Activated T-cell treated with anti-CD3 and anti-CD28 coated beads for 48 hours (primary cell): ENCODE measurements around the gene CCDC141.

Experiments used
- DNase-seq: peaks from one replicate; pipeline ENCODE4 v3.0.0-alpha.2; 2020; ENCODE audit warnings: low read depth

CCDC141 gene

DNA sequence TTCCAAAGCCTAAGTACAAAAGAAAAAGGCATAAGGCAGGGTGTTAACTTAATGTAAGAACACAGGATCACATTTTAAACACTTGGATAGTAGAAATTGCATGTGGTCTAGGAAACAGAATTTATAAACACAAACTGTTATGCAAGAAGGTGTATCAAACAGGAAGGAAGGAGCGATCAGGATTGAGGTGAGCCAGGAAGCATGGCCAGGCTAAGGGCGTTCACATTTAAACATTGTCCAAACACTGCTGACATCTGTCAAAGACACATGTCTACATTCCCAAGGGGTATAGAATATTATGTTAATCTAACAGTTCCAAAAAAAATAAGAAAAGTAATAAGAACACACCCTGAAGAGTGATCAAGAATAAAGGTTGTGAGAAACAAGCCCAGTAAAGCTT lies 71.3 kb downstream of the CCDC141 start:
- no peak for DNase-seq

DNA sequence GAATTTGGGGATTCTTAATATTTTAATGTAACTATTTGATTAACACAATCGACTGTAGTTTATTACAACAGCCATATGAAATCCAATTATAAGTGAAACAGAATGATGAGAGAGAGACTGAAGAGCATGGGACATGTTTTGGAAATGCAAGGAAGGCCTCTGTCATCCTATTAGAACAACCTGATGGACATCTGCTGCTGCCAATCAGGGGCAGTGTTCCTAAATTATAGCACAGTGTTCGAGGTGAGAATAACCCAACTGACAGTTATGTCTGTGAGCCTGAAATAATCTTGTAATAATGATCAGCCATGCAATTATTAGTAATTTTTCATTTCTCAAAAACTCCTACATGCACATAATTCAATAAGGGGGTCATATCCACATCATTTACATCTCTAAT lies 73.6 kb downstream of the CCDC141 start:
- no peak for DNase-seq

DNA sequence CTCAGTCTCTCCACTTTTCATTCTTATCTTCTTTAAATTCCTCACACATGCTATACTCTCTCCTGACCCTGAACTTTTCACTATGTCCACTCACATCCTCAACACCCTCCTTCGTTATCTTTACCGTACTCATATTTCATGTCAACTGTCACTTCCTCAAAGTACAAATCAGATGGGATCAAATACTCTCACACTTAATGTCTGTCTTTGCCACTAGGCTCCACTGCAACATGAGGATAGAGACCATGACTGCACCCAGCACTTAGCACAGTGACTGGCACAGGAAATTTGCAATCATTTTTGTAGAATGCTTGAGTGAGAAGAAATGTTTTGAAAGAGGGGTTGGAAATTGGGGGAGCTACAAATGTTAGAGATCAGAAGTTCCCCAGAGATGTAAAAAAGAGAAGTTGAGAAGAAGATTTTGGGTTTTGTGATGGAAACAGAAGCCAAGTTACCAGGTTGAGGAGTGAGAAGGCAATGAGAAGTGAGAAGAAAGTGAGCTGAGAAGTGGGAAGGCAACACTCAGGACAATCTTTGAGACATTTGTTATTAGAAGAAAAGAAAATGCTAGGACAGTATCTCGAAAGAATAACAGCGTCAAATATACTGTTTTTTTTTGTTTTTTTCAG lies 87.0 kb downstream of the CCDC141 start:
- DNase-seq, result no peak

DNA sequence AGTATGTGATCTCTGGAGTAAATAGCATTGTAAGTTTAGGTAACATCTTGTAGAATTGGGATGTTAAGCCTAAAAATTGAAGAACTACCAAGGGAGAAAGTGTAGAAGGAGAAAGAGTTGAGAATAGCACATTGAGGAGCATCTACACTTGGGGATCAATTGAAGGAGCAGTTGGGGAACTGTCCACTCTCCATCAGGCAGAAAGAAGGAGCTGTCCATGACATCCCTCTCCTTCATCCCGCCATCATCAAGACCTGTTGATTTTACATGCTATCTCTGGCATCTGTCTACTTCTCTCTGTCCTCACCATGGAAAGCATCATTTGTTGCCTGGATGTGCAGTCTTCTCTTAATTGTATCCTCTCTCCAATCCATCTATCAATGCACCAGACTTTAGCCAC lies 87.8 kb downstream of the CCDC141 start:
- no peak for DNase-seq

DNA sequence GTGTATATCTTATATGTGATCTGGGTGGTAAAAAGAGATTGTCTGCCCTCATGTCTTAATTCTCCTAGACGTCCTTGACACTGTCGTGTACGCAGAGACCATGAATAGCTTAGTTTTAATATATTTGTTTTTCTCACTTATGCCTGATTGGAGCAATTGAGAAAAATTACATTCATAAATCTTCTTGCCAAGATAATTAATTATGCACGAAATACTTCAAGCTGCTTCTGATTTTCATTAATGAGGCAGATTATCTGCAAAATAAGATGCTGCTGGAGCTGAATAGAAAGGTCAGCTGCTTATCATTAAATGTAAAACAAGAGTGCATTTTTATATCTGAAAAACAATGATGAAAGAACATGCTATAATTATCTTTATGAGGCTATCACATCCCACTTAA lies 95.9 kb downstream of the CCDC141 start:
- no peak for DNase-seq

DNA sequence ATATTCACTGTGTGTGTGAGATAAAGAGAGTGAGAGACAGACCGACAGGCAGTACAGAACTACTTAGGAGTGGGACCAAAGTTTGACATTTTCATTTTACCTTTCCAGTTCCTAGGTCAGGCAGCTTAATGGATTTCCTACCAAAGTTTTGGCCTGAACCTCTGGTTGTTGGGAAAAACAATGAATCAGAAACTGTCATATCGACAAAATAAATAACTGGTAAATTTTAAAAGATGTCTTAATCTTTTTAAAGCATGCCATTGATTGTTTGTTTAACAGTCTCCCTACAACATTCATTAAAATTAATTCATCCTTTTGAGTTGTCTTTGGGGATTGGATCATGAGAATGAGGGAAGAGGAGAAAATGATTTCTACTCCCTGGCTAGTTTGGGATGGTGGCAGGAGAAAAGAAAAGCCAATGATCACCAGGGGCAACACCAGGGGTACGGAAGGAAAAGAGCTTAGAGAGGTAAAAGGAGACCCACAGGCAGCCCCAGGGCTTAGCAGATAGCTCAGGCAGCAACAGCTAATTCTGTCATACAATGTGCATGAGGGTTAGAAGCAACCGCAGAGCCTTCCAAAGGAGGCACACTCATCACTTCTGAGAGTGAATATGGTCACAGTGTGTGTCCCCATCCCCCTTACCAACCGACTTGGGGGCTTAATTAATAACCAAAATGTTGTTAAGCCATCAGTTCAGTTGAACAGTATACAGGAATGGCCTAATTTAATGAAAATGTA lies 98.5 kb downstream of the CCDC141 start:
- DNase-seq, result no peak

DNA sequence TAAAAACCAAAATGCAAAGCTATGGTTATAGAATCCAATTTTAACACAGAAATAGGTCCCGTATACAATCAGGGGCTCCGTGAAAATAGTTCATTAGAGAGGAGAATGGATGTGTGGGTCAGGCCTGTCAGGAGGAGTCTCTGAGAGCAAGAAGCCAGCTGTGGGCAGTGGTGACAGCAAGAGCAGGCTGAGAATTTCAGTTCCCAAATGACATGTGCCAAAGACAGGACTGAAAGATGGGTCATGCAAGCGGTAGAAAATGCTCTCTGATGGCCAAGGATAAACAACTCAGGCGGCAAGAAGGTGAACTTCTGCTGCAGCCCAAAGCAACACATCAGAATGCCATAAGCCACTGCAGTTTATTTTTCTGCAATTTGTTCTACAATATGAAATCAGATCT lies 100.4 kb downstream of the CCDC141 start:
- no peak for DNase-seq

DNA sequence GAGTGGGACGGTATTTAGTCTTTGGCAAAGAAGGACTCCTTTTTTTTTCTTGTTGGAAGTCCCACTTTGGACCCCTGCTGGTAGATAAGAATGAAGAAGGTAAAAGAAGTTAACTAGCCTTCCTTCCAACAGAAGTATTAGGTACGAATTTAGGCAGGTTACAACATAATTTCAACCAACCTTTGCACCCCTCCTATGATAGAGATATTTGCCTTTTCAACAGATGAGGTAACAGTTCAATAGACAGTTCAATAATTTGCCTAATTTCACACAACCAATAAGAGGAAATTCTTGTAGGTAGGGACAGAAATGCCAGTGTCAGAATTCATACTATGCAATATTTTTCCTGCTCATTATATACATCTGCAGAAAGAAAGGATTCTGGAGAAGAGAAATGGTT lies 100.8 kb downstream of the CCDC141 start:
- no peak for DNase-seq

DNA sequence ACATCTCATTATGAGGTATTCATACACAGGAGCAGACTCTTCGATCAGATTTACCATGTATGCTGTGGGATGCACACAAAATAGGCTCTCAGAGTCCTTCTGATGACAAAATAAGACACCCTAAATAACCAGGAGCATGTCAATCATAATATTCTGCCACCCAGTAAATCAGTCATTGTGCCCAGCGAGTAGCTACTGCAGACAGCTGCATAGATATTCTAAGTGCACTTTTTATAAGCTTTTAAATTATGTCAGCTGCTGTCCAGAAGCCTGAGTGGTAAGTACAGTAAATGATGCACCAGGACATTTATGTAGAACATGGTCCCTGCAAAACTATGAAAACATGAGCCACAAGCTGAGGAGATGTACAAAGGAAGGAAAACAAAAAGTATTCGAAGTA lies 102.9 kb downstream of the CCDC141 start:
- no peak for DNase-seq

DNA sequence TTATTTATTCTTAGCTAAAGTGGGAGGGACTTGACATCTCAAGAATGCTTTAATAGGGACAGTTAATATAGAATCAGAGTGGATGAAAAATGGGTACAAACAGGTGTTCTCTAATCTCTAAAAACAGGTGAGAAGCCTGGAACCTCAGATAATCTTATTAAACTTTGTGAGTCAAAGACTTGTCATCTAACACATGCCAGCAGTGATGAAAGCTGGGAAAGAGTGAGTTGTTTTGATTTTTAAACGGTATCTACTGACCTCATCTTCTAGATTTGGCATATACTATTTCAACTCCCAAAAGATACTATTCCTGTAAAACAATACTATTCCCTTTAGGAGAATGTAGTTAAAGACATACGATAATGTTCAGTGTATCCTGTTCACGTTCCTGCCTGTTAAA lies 103.4 kb downstream of the CCDC141 start:
- DNase-seq, result no peak

DNA sequence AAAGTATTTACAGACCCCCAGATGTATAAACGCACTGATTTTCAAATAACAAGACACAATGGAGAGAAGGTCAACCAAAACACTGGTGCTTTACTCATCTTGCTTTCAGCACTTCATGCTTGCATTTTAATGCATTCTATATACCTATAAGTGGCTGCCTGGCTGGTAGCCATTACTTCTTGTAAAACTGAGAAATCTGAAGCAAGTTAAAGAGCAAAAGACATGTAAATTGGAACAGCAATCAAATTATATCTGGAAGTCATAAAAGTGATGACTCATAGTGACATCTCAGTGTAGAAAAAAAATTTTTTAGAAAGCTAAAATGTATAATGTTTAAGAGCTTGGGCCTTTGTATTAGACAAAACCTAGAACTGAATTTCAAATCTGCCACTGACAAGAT lies 106.2 kb downstream of the CCDC141 start:
- DNase-seq, result no peak

DNA sequence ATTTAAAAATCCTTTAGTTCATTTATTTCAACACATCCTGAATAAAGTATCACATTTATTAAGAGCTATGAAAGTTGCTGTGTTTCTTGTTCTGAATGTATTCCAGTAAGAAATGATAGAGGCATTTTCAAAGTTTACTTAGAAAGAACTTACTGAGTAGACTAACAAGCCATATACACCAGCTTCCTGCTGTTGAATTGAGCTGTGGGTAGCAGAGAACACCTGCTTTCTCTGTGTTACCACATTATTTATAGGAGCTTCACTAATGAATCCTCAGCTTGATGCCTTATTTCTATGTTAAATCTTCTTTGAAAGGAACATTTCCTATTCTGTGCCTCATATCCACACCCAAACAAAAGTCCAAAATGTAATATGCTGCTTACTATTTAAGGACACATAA lies 115.4 kb downstream of the CCDC141 start:
- DNase-seq, result no peak

DNA sequence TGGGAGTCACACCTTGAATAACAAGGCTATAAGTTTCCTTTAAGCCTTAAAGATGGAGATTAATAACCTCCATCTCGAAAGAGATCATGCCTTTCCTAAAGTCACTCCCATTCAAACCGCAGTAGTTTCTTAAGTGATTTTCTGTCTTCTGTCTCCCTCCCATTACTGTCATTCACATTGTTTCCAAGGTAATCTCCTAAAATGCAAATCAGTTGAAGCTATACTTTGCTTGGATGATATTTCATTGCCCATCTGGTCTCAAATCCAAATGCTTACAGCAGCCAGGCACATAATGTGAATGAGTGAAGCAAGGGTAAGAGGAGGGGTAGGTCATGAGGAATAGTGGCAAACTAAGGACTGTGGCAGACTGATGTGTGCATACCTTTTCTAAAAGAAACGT lies 116.4 kb downstream of the CCDC141 start:
- DNase-seq, result no peak

DNA sequence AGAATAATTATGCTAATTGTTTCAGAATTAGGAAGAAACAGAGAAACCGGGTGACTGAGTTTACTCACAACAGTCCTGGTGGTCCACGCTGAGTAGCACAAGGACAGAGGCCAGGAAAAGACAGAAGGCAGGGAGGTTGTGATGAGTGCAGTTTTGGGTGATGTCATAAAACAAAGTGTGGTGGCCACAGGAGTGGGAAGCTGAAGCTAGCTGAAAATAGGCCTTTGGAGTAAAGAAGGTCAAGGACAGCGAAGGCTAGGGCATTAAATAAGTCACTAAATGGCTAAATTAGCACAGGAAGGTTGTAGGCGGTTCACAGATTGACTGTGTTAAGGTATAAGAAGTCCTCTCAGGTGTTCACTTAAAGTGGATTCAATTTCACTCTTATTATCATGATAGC lies 121.9 kb downstream of the CCDC141 start:
- no peak for DNase-seq

DNA sequence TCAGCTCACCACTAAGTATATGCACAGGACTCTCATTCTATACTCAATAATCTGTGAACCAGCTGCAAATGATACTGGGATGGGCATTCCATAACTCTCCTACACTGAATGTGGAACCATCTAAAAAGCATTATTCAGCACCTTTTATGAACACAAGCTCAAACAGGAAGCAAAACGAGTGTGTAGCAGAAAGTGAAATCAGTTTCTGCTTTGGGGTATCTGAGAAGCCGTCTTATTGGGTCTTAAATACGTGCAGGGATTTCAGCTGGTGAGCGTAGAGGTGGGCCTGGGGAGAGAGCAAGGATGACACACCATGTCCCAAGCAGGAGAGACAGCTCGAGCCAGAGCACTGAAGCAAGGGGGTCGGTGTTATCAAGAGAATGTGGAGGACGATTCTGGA lies 122.8 kb downstream of the CCDC141 start:
- no peak for DNase-seq

DNA sequence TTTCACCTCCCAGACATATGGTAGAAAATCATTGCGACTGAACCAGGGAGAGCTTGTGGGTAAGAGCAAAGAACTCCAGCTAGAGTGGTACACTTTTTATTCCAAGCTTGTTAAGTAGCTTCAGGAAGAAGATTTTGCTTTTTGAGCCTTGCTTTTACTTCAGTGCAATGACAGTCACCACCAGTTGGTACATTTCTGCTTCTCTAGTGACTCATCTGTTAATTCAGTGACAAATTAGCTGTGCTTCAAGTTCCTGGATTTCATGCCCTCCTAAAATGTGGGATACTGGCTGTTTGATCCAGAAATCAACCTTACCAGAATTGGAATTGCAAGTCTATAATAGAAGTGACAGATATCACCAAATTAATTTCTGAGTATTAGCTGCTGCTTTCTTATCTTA lies 125.1 kb downstream of the CCDC141 start:
- no peak for DNase-seq

DNA sequence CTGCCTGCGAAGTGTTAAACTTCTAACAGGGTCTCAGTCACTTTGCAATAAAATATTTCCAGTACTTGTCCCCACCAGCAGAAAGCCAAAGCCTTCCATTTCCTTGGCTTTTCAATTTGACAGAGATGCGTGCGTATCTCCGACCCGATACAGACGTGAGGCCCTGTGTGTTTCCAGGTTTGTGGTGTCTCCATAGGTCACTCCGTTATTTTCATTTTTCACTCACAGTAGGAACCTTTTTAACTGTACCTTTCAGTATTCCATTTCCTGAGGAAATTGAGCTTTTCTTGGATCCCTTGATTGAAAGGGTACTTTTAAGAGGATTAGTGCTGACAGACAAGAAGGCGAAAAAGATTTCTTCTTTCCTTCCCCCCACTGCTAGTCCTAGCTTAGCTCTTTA lies 126.4 kb downstream of the CCDC141 start:
- no peak for DNase-seq

DNA sequence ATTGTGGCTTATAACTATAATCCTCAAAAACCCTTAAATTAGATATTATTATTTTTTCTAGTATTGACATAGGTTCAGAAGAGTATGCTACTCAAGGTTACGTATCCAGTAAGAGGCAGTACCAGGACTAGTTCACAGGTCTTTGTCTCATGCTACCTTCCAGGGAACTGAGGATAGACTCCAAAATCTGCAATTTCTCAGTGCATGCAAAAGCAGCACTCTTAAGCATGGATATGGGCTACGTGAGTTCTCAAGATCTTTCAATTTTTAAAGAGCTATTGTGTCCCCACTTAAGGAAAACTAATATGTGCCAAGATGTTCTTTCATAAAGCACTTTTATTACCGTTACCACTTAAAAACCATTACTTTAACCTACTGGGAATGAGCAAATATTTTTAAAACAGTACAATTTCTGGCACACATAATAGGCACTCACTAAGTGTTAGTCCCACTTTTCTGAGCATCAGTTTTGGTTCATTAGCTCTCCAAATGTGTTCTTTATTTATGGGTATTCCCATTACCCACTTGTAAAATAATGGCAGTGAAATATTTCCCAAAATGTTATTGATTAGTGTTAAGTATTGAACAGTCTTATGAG lies 128.9 kb downstream of the CCDC141 start:
- DNase-seq, result no peak

DNA sequence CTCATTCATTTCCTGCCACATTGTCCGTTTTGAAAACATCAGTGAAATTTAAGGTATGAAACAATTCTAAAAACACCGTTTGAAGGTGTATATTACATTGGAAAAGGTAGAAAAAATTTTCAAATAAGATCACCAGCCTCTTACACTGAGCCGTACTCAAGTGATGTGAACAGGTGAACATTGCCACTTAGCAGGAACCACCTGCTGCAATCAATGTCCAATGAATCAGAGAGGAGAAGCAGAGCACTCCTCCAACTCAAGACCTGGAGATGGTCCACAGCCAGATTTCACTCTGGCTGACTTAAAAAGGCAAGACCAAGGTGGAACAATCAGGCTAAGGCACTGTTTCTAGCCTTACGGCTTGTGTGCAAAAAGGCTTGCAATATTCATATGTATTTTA lies 132.4 kb downstream of the CCDC141 start:
- DNase-seq, result no peak

DNA sequence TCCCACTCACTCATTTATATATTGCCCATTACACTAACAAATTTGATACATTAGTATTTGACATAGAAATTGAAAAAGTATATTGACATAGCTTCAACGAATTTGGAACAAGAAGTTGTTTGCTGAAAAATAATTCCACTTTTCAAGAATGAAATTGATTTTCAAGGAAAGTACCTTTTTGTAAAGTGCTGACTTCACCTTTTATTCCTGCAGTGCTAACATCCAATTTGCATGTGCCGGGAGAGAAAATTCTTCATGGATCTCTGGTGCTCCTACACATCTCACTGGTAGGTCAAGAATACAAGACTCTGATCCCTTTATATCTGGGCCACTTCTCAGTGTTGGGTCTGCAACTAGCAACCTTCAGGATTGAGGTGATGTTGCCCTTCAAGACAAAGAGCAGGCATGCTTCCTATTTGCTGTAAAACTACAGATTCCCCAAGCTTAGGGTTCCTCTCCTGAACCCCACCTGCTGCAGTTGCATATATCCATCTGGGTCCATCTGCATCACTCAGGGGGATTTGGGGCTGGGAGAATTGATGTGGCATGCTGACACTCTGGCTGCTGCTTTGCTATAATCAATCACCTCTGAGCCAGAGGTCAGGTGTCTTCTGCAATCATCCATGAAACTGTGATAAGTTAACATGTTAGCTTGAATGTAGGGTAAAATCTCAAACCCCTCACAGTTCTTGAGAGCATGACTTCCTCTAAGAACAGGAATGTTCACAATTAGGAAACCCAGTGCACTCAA lies 134.3 kb downstream of the CCDC141 start:
- DNase-seq, result no peak

DNA sequence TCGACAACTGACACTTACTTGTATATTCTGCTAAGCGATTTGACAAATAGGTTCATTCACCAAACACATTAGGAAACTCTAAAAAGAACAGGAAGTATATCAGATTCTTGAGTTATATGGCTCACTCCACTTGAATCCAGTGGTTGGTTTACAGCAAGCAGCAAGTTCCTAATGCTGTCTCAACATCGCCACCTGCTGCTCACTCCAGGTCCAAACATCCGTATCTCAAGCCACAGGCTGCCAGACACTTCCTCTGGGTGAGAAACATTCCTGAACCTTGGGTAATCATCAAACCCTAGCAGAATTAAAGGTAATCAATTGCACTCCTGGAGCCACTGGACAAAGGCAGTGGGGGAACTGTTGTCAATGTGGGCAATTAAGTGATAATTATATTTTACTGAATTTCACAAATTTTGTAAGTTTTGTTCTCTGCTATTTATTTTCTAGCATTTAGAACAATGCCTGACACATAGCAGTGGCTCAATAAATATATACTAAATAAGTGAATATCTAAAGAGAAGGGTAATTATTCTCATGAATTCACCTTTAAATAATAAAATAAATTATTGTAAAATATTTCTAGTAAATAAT lies 135.6 kb downstream of the CCDC141 start:
- DNase-seq, result peak; percentile 55

DNA sequence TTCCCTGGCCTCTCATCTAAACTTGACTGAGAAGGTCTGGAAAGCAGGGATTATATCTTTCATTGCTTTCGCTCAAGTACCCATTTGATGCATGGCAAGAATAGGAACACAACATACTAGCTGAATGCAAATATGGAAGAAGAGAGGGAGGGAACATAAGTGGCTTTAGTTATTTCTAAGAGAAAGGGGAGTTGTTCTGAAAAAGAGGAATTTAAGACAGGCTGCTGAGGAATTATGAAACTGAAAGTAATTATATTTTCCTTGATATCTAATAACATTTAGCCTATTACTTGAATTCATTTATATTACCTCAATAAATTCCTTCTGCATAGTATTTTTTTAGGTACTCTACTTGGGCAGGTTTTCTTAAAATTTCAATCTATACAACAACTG lies 136.9 kb downstream of the CCDC141 start:
- no peak for DNase-seq
